GM10248 (cell line): ENCODE data around the gene DOCK9.

ENCODE experiments used
- CTCF ChIA-PET: fragments of 300-600 bp; sonication (Branson Sonifier 250); formaldehyde crosslinking; extraction: SDS; loops from one replicate; lab custom pipeline; 2021; ENCODE audit warnings: antibody characterized with exemption; lab: Yijun Ruan, JAX
- POLR2A ChIA-PET: fragments of 350-650 bp; sonication (Branson Sonifier 250); formaldehyde crosslinking; extraction: SDS; loops from one replicate; lab custom pipeline; 2020; ENCODE audit warnings: antibody characterized with exemption; lab: Yijun Ruan, JAX
- DNase-seq: peaks from one replicate; pipeline ENCODE4 v3.0.0; 2012; ENCODE audit errors: extremely low spot score
- TF ChIP-seq, protein P1 (sequence below): IDR thresholded peaks from 2 replicates; pipeline ENCODE4 v1.5.1; 2012; ENCODE audit warnings: mild to moderate bottlenecking, low read depth; ENCODE audit errors: extremely low read depth, missing control alignments, control extremely low read depth

DOCK9 gene

DNA sequence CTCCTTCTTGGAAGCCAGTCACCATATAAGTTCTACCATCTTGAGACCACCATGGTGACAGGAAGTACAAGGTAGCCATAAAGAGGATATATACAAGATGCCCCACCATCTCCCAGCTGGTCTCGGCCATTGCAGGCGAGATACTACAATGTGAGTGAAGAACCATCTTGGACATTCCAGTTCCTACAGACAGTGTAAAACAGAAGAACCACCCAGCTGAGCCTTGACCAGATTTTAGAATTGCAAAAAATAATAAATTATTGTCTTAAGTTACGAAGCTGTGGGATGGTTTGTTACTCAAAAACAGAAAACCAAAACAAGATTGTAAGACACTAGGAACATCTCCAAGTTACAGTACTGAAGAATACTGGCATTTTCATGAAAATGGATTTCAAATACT lies 43.6 kb downstream of the DOCK9 start:
- DNase-seq: no peak
- TF ChIP-seq, protein P1, sequence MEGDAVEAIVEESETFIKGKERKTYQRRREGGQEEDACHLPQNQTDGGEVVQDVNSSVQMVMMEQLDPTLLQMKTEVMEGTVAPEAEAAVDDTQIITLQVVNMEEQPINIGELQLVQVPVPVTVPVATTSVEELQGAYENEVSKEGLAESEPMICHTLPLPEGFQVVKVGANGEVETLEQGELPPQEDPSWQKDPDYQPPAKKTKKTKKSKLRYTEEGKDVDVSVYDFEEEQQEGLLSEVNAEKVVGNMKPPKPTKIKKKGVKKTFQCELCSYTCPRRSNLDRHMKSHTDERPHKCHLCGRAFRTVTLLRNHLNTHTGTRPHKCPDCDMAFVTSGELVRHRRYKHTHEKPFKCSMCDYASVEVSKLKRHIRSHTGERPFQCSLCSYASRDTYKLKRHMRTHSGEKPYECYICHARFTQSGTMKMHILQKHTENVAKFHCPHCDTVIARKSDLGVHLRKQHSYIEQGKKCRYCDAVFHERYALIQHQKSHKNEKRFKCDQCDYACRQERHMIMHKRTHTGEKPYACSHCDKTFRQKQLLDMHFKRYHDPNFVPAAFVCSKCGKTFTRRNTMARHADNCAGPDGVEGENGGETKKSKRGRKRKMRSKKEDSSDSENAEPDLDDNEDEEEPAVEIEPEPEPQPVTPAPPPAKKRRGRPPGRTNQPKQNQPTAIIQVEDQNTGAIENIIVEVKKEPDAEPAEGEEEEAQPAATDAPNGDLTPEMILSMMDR: no peak
- ChIA-PET POLR2A (no interaction called here), CTCF (interaction anchor here (1.2 to 2.4 kb wide), 3 partner anchors 10 to 92 kb away, joined by 3 to 9 read pairs (median 4); no protein-coding TSS in a partner anchor)

GRCh38 chr13:98930151-98930591 lies 47.7 kb downstream of the DOCK9 start:
- ChIA-PET POLR2A (no interaction called here), CTCF (interaction anchor here (0.9 kb wide), 1 partner anchor 16 kb away, joined by 3 read pairs; no protein-coding TSS in a partner anchor)
- TF ChIP-seq, protein P1: no peak
- DNase-seq: no peak

- DNase-seq: no peak
- ChIA-PET CTCF (no interaction called here), POLR2A (no interaction called here)
- TF ChIP-seq, protein P1: no peak
Measured at GRCh38 chr13:98927951-98928927, 49.6 kb downstream of the DOCK9 start.

GRCh38 chr13:98925949-98926348 lies 51.9 kb downstream of the DOCK9 start:
- POLR2A ChIA-PET: no interaction called here
- no peak for DNase-seq
- CTCF ChIA-PET: interaction anchor here (0.9 to 2.6 kb wide), 3 partner anchors 12 to 59 kb away, joined by 3 to 13 read pairs (median 3); no protein-coding TSS in a partner anchor

DNA sequence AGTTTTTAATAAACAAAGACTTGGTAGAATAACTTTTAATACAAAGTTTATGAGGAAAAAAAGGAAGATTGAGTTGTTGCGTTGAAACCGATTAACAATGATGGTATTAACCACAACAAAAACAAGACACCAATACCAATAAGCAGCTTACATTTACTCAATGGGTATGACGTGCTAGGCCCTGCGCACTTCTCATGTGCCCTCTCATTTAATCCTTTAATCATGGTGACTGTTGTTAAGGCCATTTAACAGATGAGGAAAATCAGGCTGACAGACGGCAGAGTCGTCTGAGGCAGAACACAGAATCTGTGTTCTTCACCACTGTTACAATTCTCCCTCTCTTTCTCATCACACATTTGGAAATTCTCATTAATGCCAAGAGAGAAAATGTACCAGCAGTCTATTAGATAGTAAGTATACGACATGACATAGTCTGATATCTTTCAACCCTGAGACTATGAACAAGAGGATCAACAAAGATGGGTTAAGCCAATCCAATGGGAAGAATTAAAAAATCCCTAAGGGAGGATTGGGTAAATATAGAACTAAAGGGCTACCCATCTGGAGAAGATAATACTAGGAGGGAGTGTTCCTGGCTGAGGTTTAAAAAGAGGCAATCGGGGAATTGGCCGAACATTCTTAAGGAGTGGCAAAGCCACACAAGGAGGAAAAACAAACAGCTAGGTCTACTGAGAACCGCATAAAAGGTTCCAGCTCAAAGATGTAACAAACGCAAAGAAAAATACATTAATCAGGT lies 54.0 kb downstream of the DOCK9 start:
- POLR2A ChIA-PET: no interaction called here
- TF ChIP-seq, protein P1: no peak
- CTCF ChIA-PET: interaction anchor here (0.9 kb wide), 1 partner anchor 13 kb away, joined by 3 read pairs; no protein-coding TSS in a partner anchor
- DNase-seq: no peak

More at GRCh38 chr13:98925949-98926348, 51.9 kb downstream of the DOCK9 start:
- TF ChIP-seq, protein P1: no peak

- no peak for DNase-seq
- TF ChIP-seq, protein P1: no peak
- POLR2A ChIA-PET: no interaction called here
- CTCF ChIA-PET: no interaction called here
Measured at GRCh38 chr13:98922306-98922705, 55.6 kb downstream of the DOCK9 start.
